KOPT-K1 (cell line): ENCODE results near the gene OSBPL3.

Experiments used
- H3K27ac ChIP-seq: fragments of 200-600 bp; sonication (generic); 2 replicates; pipeline ENCODE4 v1.5.1; 2016; ENCODE audit warnings: antibody characterized with exemption, mild to moderate bottlenecking, low read depth, low read length; ENCODE audit not compliant: poor library complexity, severe bottlenecking
- H3K36me3 ChIP-seq: fragments of 200-600 bp; sonication (generic); 2 replicates; pipeline ENCODE4 v1.5.1; 2017; ENCODE audit warnings: antibody characterized with exemption, mild to moderate bottlenecking, low read length, moderate library complexity; ENCODE audit not compliant: insufficient read depth
- H3K9me3 ChIP-seq: fragments of 200-600 bp; sonication (generic); 2 replicates; pipeline ENCODE4 v1.5.1; 2017; ENCODE audit warnings: antibody characterized with exemption, low read length, mild to moderate bottlenecking; ENCODE audit not compliant: insufficient read depth, poor library complexity, severe bottlenecking

OSBPL3 gene

DNA sequence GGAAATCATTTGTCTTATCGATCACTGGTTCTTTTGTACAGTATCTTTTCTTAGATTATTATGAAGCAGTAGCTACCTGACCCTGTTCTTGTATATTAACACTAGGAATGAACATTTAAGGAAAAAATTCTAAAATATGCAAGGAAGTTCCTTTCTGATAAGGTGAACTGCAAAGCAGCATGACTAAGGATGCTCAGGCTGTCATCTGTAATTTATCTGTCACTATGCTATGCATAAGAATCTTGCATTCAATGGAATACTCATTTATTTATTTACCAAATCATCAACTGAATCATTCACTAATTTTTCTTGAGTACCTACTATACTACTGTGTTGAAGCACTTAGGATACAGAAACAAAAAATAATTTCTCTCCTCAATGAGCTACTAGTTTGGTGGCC lies 228.5 kb downstream of the OSBPL3 start:
- Histone ChIP-seq H3K9me3 (no peaks in the 10 kb centered on the region), H3K36me3 (no peaks in the 10 kb centered on the region), H3K27ac (no peak overlapping the region)

- H3K36me3 ChIP-seq: no peaks in the 10 kb centered on the region
- H3K27ac ChIP-seq: no peak overlapping the region
- no peaks in the 10 kb centered on the region for H3K9me3 ChIP-seq
Observed at GRCh38 chr7:24750441-24751055, 229.4 kb downstream of the OSBPL3 start.

DNA sequence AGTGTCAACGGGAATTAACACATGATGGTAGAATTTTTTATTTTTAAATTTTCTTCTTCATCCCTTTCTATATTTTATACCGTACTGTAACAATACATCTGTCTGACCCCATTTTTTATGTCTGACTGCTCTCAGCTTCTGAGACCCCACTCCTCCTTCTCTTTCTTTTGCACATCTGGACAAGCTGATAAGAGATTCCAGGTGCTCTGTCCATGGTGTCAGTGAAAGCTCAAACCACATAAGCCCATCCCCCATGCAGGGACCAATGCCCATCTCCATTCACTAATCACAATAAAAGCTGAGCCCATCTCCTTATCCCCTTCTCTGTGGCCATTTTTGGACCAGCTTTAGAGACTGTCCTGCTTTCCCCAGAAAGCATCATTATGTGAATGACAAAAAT lies 231.5 kb downstream of the OSBPL3 start:
- H3K9me3 ChIP-seq: no peaks in the 10 kb centered on the region
- no peak overlapping the region for H3K27ac ChIP-seq
- no peaks in the 10 kb centered on the region for H3K36me3 ChIP-seq
